AG09309 (cell line): Measurements from ENCODE around the gene DRAM1.
A peak's percentile ranks its signal among the peaks of the same experiment; 100 is the strongest.

Experiments
- DNase-seq: peaks from one replicate; pipeline ENCODE4 v3.0.0-alpha.2; 2010; ENCODE audit warnings: low read depth
- H3K4me3 ChIP-seq: 2 replicates; pipeline ENCODE4 v1.5.1; 2011; ENCODE audit warnings: mild to moderate bottlenecking, low read depth, low read length, moderate library complexity; ENCODE audit not compliant: control insufficient read depth
- CTCF ChIP-seq: IDR thresholded peaks from 2 replicates; pipeline ENCODE4 v1.5.1; 2011; ENCODE audit warnings: mild to moderate bottlenecking, low read depth, low read length, inconsistent platforms; ENCODE audit not compliant: insufficient read depth, control insufficient read depth; ENCODE audit errors: missing control alignments

The DRAM1 gene

GRCh38 chr12:101928556-101928955 lies 51.2 kb downstream of the DRAM1 start:
- no peak for TF ChIP-seq CTCF
- H3K4me3 ChIP-seq: no peak overlapping the region
- no peak for DNase-seq

- no peak for DNase-seq
- H3K4me3 ChIP-seq: no peak overlapping the region
- TF ChIP-seq CTCF: no peak
Observed at GRCh38 chr12:101929365-101930041, 52.1 kb downstream of the DRAM1 start.

GRCh38 chr12:101931498-101932326 lies 54.3 kb downstream of the DRAM1 start:
- DNase-seq: no peak
- TF ChIP-seq CTCF: no peak
- H3K4me3 ChIP-seq: no peak overlapping the region

GRCh38 chr12:101933866-101934514 lies 56.6 kb downstream of the DRAM1 start:
- DNase-seq: no peak
- no peak overlapping the region for H3K4me3 ChIP-seq
- TF ChIP-seq CTCF: no peak

GRCh38 chr12:101935890-101936746 lies 58.7 kb downstream of the DRAM1 start:
- H3K4me3 ChIP-seq: no peak overlapping the region
- peak; percentile 96 for DNase-seq
- peak; percentile 7 for TF ChIP-seq CTCF

- no peak for TF ChIP-seq CTCF
- no peak for DNase-seq
- H3K4me3 ChIP-seq: no peak overlapping the region
Observed at GRCh38 chr12:101939306-101939705, 61.9 kb downstream of the DRAM1 start.
